NCI-H345 (cell line): ENCODE data around the gene IFNW1.
A peak's percentile ranks its signal among the peaks of the same experiment; 100 is the strongest.

Experiments
- DNase-seq: peaks from one replicate; lab custom pipeline; 2025; lab: John Stamatoyannopoulos, UW

IFNW1 gene

GRCh38 chr9:21110708-21111576 lies 30.7 kb downstream of the IFNW1 start:
- peak; percentile 75 for DNase-seq

GRCh38 chr9:21104787-21105186 lies 36.8 kb downstream of the IFNW1 start:
- DNase-seq, result no peak

GRCh38 chr9:21102305-21102704 lies 39.3 kb downstream of the IFNW1 start:
- DNase-seq, result no peak

- no peak for DNase-seq
Measured at GRCh38 chr9:21097817-21098216, 43.8 kb downstream of the IFNW1 start.

DNA sequence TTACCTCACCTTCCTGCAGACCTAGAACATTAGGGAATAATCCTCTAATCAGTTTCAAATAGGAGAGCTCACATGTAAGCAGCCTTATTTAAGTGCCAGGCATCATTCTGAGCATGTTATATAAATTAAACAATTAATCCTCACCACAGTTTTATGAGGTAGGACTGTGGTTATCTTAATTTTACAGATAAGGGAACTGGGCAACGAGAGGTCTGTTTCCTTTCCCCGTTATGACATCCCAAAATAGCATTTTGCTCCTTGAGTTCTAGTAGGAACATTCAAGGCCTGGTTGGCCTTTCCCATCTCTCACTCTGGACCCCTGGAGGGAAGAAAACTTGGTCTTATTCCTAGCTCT lies 44.8 kb downstream of the IFNW1 start:
- DNase-seq, result no peak

GRCh38 chr9:21096172-21096900 lies 45.3 kb downstream of the IFNW1 start:
- no peak for DNase-seq

- no peak for DNase-seq
Measured at GRCh38 chr9:21095561-21095960, 46.1 kb downstream of the IFNW1 start.
